ENCODE measurements around the gene OVCH2.

OVCH2 gene

GRCh38 chr11:7671347-7672215 is 34.7 kb downstream of the OVCH2 start:
- DNase-seq, result no peak
- Histone ChIP-seq H2AFZ (ENCODE audit: low read depth, low read length) (no peak overlapping the region), H3K27ac (ENCODE audit: low read length) (no peak overlapping the region)

GRCh38 chr11:7670641-7671040 is 35.6 kb downstream of the OVCH2 start:
- no peaks in the 10 kb centered on the region for H3K9me3 ChIP-seq (ENCODE audit: insufficient read depth, low read length, severe bottlenecking)
- no peaks in the 10 kb centered on the region; the same call in 1 of the 2 replicates for H4K20me1 ChIP-seq (ENCODE audit: insufficient read depth, low read length)

More at GRCh38 chr11:7671347-7672215, 34.7 kb downstream of the OVCH2 start:
- TF ChIP-seq CTCF (IDR thresholded peaks at IDR 0.05; ENCODE audit: borderline replicate concordance, extremely low read depth, low read length, poor library complexity, severe bottlenecking), result no peak
- no peak for TF ChIP-seq EZH2 (IDR thresholded peaks at IDR 0.05; ENCODE audit: borderline replicate concordance, low read depth, low read length, severe bottlenecking)
- H3K4me1 ChIP-seq (ENCODE audit: insufficient read depth, low read length), result no peaks in the 10 kb centered on the region
- no peaks in the 10 kb centered on the region for H3K9me3 ChIP-seq (ENCODE audit: insufficient read depth, low read length, severe bottlenecking)
- ATAC-seq (ENCODE audit: insufficient read depth, low read depth), result no peak
- no peaks in the 10 kb centered on the region for H3K36me3 ChIP-seq (ENCODE audit: insufficient read depth, low read length)
- H4K20me1 ChIP-seq (ENCODE audit: insufficient read depth, low read length), result no peaks in the 10 kb centered on the region
- no peaks in the 10 kb centered on the region for H3K27me3 ChIP-seq (ENCODE audit: insufficient read depth, low read length, poor library complexity)
- H3K9ac ChIP-seq (ENCODE audit: low read depth, low read length), result no peak overlapping the region
- no peak overlapping the region for H3K4me2 ChIP-seq (ENCODE audit: insufficient read depth, low read length)
- no peaks in the 10 kb centered on the region for H3K79me2 ChIP-seq (ENCODE audit: insufficient read depth, low read length)
- H3K4me3 ChIP-seq (ENCODE audit: low read depth in 1 of 2, low read length in 2 of 2), result no peak overlapping the region

GRCh38 chr11:7668911-7669310 is 37.4 kb downstream of the OVCH2 start:
- no peak for DNase-seq
- ATAC-seq (ENCODE audit: insufficient read depth, low read depth), result no peak
- no peaks in the 10 kb centered on the region for H3K4me1 ChIP-seq (ENCODE audit: insufficient read depth, low read length)

More at GRCh38 chr11:7670641-7671040, 35.6 kb downstream of the OVCH2 start:
- no peaks in the 10 kb centered on the region for H3K4me1 ChIP-seq (ENCODE audit: insufficient read depth, low read length)
- TF ChIP-seq CTCF (IDR thresholded peaks at IDR 0.05; ENCODE audit: borderline replicate concordance, extremely low read depth, low read length, poor library complexity, severe bottlenecking) (no peak), EZH2 (IDR thresholded peaks at IDR 0.05; ENCODE audit: borderline replicate concordance, low read depth, low read length, severe bottlenecking) (no peak)
- DNase-seq (no peak), ATAC-seq (ENCODE audit: insufficient read depth, low read depth) (no peak)
- H2AFZ ChIP-seq (ENCODE audit: low read depth, low read length), result no peak overlapping the region
- no peak overlapping the region for H3K27ac ChIP-seq (ENCODE audit: low read length)
- no peak overlapping the region for H3K9ac ChIP-seq (ENCODE audit: low read depth, low read length)
- no peak overlapping the region for H3K4me3 ChIP-seq (ENCODE audit: low read depth in 1 of 2, low read length in 2 of 2)
- H3K27me3 ChIP-seq (ENCODE audit: insufficient read depth, low read length, poor library complexity), result no peaks in the 10 kb centered on the region
- H3K36me3 ChIP-seq (ENCODE audit: insufficient read depth, low read length), result no peaks in the 10 kb centered on the region
- H3K79me2 ChIP-seq (ENCODE audit: insufficient read depth, low read length), result no peaks in the 10 kb centered on the region
- no peak overlapping the region for H3K4me2 ChIP-seq (ENCODE audit: insufficient read depth, low read length)

More at GRCh38 chr11:7668911-7669310, 37.4 kb downstream of the OVCH2 start:
- H3K79me2 ChIP-seq (ENCODE audit: insufficient read depth, low read length), result no peaks in the 10 kb centered on the region
- no peak overlapping the region for H2AFZ ChIP-seq (ENCODE audit: low read depth, low read length)
- no peaks in the 10 kb centered on the region for H3K36me3 ChIP-seq (ENCODE audit: insufficient read depth, low read length)
- no peaks in the 10 kb centered on the region; the same call in 1 of the 2 replicates for H4K20me1 ChIP-seq (ENCODE audit: insufficient read depth, low read length)
- no peaks in the 10 kb centered on the region for H3K27me3 ChIP-seq (ENCODE audit: insufficient read depth, low read length, poor library complexity)
- no peak overlapping the region for H3K9ac ChIP-seq (ENCODE audit: low read depth, low read length)
- H3K27ac ChIP-seq (ENCODE audit: low read length), result no peak overlapping the region
- peaks cover 2% of the 10 kb centered on the region for H3K9me3 ChIP-seq (ENCODE audit: insufficient read depth, low read length, severe bottlenecking)
- H3K4me2 ChIP-seq (ENCODE audit: insufficient read depth, low read length), result no peak overlapping the region
- no peak for TF ChIP-seq EZH2 (IDR thresholded peaks at IDR 0.05; ENCODE audit: borderline replicate concordance, low read depth, low read length, severe bottlenecking)
- TF ChIP-seq CTCF (IDR thresholded peaks at IDR 0.05; ENCODE audit: borderline replicate concordance, extremely low read depth, low read length, poor library complexity, severe bottlenecking), result no peak
- no peak overlapping the region for H3K4me3 ChIP-seq (ENCODE audit: low read depth in 1 of 2, low read length in 2 of 2)

Measured in DND-41 (cell line).